WTC11 (cell line): ENCODE results near the gene ZNF30. TPM values are rescaled to one million over a fixed set of nuclear protein-coding genes. Genes with fewer than 3 reads are reported as not detected.

Experiments used
- ATAC-seq: fragments of 200-7000 bp; cut with Tn5 transposase; 2 replicates; pipeline ENCODE4 v1.10.0; 2021; ENCODE audit warnings: mild to moderate bottlenecking, moderate library complexity
- CTCF ChIA-PET: fragments of 300-600 bp; sonication (Branson Sonifier 250); formaldehyde crosslinking; loops from one replicate; lab custom pipeline; 2021; ENCODE audit warnings: antibody characterized with exemption; lab: Charles Lee
- POLR2A ChIA-PET: fragments of 350-600 bp; sonication (Branson Sonifier 250); formaldehyde crosslinking; loops from one replicate; lab custom pipeline; 2021; ENCODE audit warnings: antibody characterized with exemption; lab: Charles Lee
- DNase-seq: peaks from one replicate; pipeline ENCODE4 v3.0.0; 2021; ENCODE audit warnings: low spot score
- H3K27ac Mint-ChIP-seq: 2 replicates; pipeline ENCODE4 v1.8.0; 2021; ENCODE audit warnings: mixed read lengths
- H3K27me3 Mint-ChIP-seq: 2 replicates; pipeline ENCODE4 v1.8.0; 2021; ENCODE audit warnings: low read depth, mild to moderate bottlenecking, moderate library complexity, mixed read lengths
- H3K36me3 Mint-ChIP-seq: 2 replicates; pipeline ENCODE4 v1.8.0; 2021; ENCODE audit warnings: mixed read lengths
- H3K4me1 Mint-ChIP-seq: 2 replicates; pipeline ENCODE4 v1.8.0; 2022; ENCODE audit warnings: mixed read lengths
- H3K4me3 Mint-ChIP-seq: 2 replicates; pipeline ENCODE4 v1.8.0; 2021; ENCODE audit warnings: mild to moderate bottlenecking, moderate library complexity, mixed read lengths
- H3K9me3 Mint-ChIP-seq: 2 replicates; pipeline ENCODE4 v1.8.0; 2021; ENCODE audit warnings: mixed read lengths
- CREM ChIP-seq: sonication (generic); formaldehyde crosslinking; IDR thresholded peaks from 2 replicates; pipeline ENCODE4 v1.8.1; 2022; ENCODE audit warnings: mild to moderate bottlenecking, missing genetic modification reagents, moderate library complexity
- ESRRA ChIP-seq: sonication (generic); formaldehyde crosslinking; IDR thresholded peaks from 2 replicates; pipeline ENCODE4 v1.8.1; 2022; ENCODE audit warnings: mild to moderate bottlenecking, missing genetic modification reagents, borderline replicate concordance
- ETV6 ChIP-seq: sonication (generic); formaldehyde crosslinking; IDR thresholded peaks from 2 replicates; pipeline ENCODE4 v1.8.1; 2022; ENCODE audit warnings: mild to moderate bottlenecking, missing genetic modification reagents
- JUN ChIP-seq: sonication (generic); formaldehyde crosslinking; IDR thresholded peaks from 2 replicates; pipeline ENCODE4 v1.8.0; 2023; ENCODE audit warnings: mild to moderate bottlenecking, missing genetic modification reagents
- NR2C2 ChIP-seq: sonication (generic); formaldehyde crosslinking; IDR thresholded peaks from 2 replicates; pipeline ENCODE4 v1.8.0; 2022; ENCODE audit warnings: mild to moderate bottlenecking, missing genetic modification reagents
- OVOL2 ChIP-seq: fragments of 250-450 bp; sonication (Bioruptor Pico); IDR thresholded peaks from 2 replicates; pipeline ENCODE4 v1.9.0; 2021; ENCODE audit warnings: mild to moderate bottlenecking, borderline replicate concordance
- SOX15 ChIP-seq: fragments of 250-450 bp; sonication (Bioruptor Pico); IDR thresholded peaks from 2 replicates; pipeline ENCODE4 v1.9.0; 2021; ENCODE audit warnings: mild to moderate bottlenecking
- ZNF263 ChIP-seq: sonication (generic); formaldehyde crosslinking; IDR thresholded peaks from 2 replicates; pipeline ENCODE4 v1.8.1; 2022; ENCODE audit warnings: low read depth, mild to moderate bottlenecking, moderate library complexity, missing genetic modification reagents
- ZNF317 ChIP-seq: sonication (generic); formaldehyde crosslinking; IDR thresholded peaks from 2 replicates; pipeline ENCODE4 v1.8.1; 2023; ENCODE audit warnings: low read depth, mild to moderate bottlenecking, moderate library complexity, missing genetic modification reagents, borderline replicate concordance
- total RNA-seq: library from RNA; stranded (reverse); gene quantifications from 3 replicates; pipeline ENCODE4 v1.2.3, GENCODE V29; 2021
- TF ChIP-seq, protein P1 (sequence below): fragments of 250-450 bp; sonication (Bioruptor Pico); conservative IDR thresholded peaks from 2 replicates; pipeline ENCODE4 v1.9.0; 2021; ENCODE audit warnings: mild to moderate bottlenecking
- TF ChIP-seq, protein P2 (sequence below): sonication (generic); formaldehyde crosslinking; IDR thresholded peaks from 2 replicates; pipeline ENCODE4 v1.8.0; 2022; ENCODE audit warnings: mild to moderate bottlenecking, missing genetic modification reagents
- TF ChIP-seq, protein P3 (sequence below): sonication (generic); formaldehyde crosslinking; IDR thresholded peaks from 2 replicates; pipeline ENCODE4 v1.8.1; 2022; ENCODE audit warnings: mild to moderate bottlenecking, moderate library complexity, missing genetic modification reagents

Gene ZNF30
- total RNA-seq, 1 experiment from 2014 or later, result 5.4 TPM

DNA sequence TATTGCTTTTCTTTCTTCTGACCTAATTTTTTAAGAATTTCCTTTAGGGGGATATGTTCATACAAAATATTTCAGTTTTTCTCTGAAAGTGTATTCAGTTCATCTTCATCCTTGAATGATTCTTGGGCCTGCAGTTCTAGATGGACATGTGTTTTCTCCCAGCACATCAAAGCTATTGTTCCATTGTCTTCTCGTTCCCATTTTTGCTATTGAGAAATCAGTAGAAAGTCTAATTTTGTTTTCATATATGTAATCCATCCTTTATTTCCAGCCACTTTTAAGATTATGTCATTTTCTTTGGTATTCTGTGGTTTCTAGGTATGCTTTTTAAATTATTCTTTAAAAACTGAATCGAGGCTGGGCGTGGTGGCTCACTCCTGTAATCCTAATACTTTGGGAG lies 57.6 kb downstream of the ZNF30 start:
- TF ChIP-seq, protein P1, sequence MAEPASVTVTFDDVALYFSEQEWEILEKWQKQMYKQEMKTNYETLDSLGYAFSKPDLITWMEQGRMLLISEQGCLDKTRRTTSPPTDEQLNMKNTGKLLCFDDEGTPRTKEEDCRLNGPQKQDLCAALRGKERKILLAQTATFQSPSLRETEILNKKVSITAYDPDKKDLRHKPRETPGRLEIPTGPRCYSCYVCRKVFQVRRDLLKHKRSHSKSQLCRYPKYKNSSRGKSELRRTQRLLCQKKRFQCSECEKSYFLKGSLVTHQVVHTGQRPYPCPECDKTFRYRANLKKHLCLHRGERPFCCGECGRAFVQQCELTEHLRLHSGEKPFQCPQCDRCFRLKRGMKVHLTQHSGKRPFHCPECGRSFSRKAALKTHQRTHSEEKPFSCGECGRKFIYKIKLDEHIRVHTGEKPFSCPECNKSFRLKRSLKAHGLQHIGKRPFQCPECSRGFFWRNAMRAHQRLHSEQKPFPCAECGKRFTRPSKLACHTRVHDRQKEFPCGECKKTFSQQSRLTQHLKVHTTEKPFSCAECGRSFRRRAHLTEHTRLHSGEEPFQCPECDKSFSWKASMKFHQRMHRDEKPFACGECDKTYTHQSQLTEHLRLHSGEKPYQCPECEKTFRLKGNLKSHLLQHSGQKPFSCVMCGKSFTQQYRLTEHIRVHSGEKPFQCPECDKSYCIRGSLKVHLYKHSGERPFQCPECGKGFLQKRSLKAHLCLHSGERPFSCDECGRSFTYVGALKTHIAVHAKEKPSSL (CRISPR knock-in tag), result no peak
- TF ChIP-seq ZNF317 (CRISPR knock-in tag), result peak; percentile 90; the same call in 1 of the 2 replicates
- H3K4me1 Mint-ChIP-seq, result peaks cover 25% of the 10 kb centered on the region
- H3K27ac Mint-ChIP-seq, result no peak overlapping the region
- no peaks in the 10 kb centered on the region for H3K27me3 Mint-ChIP-seq
- DNase-seq, result no peak
- no peak overlapping the region for H3K4me3 Mint-ChIP-seq
- ChIA-PET CTCF (no interaction called here), POLR2A (no interaction called here)
- ATAC-seq, result no peak
- H3K36me3 Mint-ChIP-seq, result peaks cover 9% of the 10 kb centered on the region
- H3K9me3 Mint-ChIP-seq, result peaks cover 24% of the 10 kb centered on the region

DNA sequence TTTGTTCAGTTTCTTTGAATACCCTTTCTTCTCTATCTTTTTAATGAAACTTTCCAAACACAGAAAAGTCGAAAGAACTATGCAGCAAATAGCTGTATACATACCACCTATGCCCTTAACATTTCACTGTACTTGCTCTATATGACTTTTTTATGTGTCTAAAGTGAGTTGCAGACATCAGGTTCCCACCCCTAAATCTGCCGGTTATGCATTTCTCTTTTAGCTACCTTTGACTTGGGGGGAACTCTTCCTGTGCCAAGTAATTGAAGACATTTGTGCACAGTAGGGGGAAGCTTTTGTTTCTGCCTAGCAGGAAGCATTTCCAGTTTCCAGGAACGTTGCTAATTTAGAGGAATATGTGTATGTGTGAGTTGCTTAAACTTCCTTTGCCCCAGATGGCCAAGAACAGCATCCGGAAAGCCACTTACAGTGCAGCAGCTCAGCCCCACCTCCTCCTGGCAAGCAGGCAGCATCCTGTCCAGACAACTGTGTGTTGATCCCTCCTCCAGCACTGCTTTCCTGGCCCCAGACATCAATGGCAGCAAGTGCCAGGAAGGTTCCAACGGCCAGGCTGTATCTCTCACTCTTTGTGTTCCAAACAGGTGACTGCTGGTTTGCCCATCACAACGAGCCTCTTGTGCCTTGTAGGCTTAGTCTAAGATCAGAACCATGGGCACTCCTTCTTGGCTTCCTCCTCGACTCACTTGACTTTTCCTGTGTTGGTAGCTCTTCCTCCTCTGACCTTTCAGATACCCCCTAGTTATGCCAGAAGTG lies 58.7 kb downstream of the ZNF30 start:
- Mint-ChIP-seq H3K9me3 (peaks cover 15% of the 10 kb centered on the region), H3K4me1 (peaks cover 25% of the 10 kb centered on the region), H3K27ac (peak overlapping the region; percentile 93), H3K4me3 (peak overlapping the region; percentile 36; the same call in 1 of the 2 replicates), H3K36me3 (peaks cover 9% of the 10 kb centered on the region), H3K27me3 (no peaks in the 10 kb centered on the region; the same call in 1 of the 2 replicates)
- CTCF ChIA-PET, result interaction anchor here (0.7 to 1.2 kb wide), 8 partner anchors 10 to 510 kb away, joined by 3 to 8 read pairs (median 3); no protein-coding TSS in a partner anchor
- TF ChIP-seq, protein P2, sequence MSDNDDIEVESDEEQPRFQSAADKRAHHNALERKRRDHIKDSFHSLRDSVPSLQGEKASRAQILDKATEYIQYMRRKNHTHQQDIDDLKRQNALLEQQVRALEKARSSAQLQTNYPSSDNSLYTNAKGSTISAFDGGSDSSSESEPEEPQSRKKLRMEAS (CRISPR knock-in tag), result no peak
- peak; percentile 74; the same call in 1 of the 2 replicates for TF ChIP-seq ETV6 (CRISPR knock-in tag)
- POLR2A ChIA-PET, result interaction anchor here (1.4 to 1.5 kb wide), 2 partner anchors 10 to 14 kb away, joined by 5 to 6 read pairs; no protein-coding TSS in a partner anchor
- ATAC-seq (peak; percentile 99), DNase-seq (peak; percentile 46)

DNA sequence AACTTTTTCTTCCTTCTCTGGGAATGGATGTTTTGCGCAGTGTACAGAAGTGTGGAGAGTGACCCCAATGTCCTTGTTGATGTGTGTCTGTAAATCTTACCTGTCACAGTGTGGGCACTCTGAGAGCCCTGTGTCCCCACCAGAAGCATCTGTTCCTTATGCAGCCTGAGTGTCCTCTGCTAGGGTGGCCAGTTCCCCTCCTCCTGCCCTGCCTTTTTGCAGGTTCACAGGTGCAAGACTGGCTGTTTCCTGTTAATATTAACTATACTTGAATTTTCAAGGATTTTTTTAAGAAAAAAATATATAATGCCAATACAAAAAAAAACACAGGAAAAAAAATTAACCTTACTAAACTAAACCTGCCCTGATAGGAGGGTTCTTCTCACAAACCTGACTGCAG lies 61.4 kb downstream of the ZNF30 start:
- ATAC-seq, result no peak
- TF ChIP-seq NR2C2 (CRISPR knock-in tag), result no peak
- TF ChIP-seq, protein P3, sequence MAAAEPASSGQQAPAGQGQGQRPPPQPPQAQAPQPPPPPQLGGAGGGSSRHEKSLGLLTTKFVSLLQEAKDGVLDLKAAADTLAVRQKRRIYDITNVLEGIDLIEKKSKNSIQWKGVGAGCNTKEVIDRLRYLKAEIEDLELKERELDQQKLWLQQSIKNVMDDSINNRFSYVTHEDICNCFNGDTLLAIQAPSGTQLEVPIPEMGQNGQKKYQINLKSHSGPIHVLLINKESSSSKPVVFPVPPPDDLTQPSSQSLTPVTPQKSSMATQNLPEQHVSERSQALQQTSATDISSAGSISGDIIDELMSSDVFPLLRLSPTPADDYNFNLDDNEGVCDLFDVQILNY, result no peak
- H3K4me1 Mint-ChIP-seq, result peaks cover 11% of the 10 kb centered on the region
- POLR2A ChIA-PET, result no interaction called here
- peaks cover 19% of the 10 kb centered on the region for H3K9me3 Mint-ChIP-seq
- H3K27ac Mint-ChIP-seq, result no peak overlapping the region
- CTCF ChIA-PET, result no interaction called here
- H3K36me3 Mint-ChIP-seq, result peaks cover 9% of the 10 kb centered on the region
- no peak overlapping the region for H3K4me3 Mint-ChIP-seq
- no peak for DNase-seq
- H3K27me3 Mint-ChIP-seq, result no peaks in the 10 kb centered on the region; the same call in 1 of the 2 replicates

DNA sequence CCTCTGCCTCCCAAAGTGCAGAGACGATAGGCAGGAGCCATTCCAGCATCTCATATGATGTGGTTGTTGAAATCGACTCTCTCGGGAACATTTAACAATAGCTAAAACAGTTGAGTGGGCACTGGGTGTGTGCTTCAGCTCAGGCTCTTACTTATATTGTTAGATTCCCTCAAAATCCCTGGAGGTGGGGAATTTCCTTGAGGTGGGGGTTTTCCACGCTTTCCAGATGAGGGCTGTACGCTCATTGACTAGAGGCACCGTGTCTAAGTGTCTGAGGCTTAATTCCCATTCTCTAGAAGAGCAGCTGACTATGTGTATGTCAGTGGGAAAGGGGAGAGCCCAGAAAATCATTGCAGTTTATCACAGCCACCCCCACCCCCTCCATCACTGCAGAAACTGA lies 62.6 kb downstream of the ZNF30 start:
- ATAC-seq (no peak), DNase-seq (no peak)
- Mint-ChIP-seq H3K9me3 (peaks cover 13% of the 10 kb centered on the region), H3K4me1 (peaks cover 18% of the 10 kb centered on the region), H3K27ac (no peak overlapping the region), H3K4me3 (no peak overlapping the region), H3K27me3 (peaks cover 2% of the 10 kb centered on the region; the same call in 1 of the 2 replicates), H3K36me3 (peaks cover 5% of the 10 kb centered on the region)
- ChIA-PET CTCF (interaction anchor here (1.1 to 1.4 kb wide), 2 partner anchors 24 to 55 kb away, joined by 3 to 4 read pairs; no protein-coding TSS in a partner anchor), POLR2A (no interaction called here)
- TF ChIP-seq ZNF263 (no peak), CREM (no peak), JUN (CRISPR knock-in tag) (no peak)

DNA sequence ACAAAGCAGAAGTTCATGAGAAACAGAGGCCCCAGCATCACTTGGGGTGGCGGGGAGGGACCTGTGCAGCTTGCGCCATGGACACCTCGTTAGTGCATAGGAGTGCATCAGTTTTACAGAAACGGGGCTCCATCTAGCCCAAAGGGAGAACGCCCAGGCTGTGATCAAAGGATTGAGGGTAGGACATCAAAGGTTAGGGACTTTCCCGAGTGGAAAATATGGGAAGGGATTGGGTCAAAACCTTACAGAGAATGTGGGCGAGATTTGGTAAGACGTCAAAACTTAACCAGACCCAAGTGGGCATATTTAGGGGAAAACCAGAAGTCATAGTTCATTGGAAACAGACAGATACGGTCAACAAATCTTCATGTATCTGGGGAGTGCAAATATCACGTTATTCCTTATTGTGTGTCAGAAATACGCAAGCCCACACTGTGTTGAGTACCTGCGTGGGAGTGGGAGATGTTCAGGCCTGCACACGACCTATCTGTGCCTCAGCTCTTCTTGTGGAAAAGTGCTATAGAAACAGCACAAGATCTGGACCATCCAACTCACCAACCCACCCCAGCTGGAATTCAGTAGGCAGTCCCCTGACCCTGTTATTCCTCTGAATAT lies 64.0 kb downstream of the ZNF30 start:
- peaks cover 2% of the 10 kb centered on the region; the same call in 1 of the 2 replicates for H3K27me3 Mint-ChIP-seq
- DNase-seq, result no peak
- H3K4me3 Mint-ChIP-seq, result no peak overlapping the region
- H3K36me3 Mint-ChIP-seq, result no peaks in the 10 kb centered on the region
- no peak for TF ChIP-seq OVOL2 (CRISPR knock-in tag)
- no peak for TF ChIP-seq SOX15 (CRISPR knock-in tag)
- TF ChIP-seq ESRRA (CRISPR knock-in tag), result no peak
- H3K9me3 Mint-ChIP-seq, result peaks cover 7% of the 10 kb centered on the region
- H3K4me1 Mint-ChIP-seq, result peaks cover 17% of the 10 kb centered on the region
- ChIA-PET POLR2A (no interaction called here), CTCF (interaction anchor here (1.4 kb wide), 1 partner anchor 54 kb away, joined by 4 read pairs; no protein-coding TSS in a partner anchor)
- no peak overlapping the region for H3K27ac Mint-ChIP-seq
- no peak for ATAC-seq
